SU-DHL-6 (cell line): ENCODE data around the gene UBE3C.

Source experiments
- H2AFZ ChIP-seq: fragments of 200-600 bp; sonication (generic); 2 replicates; pipeline ENCODE4 v1.6.1; 2014; ENCODE audit warnings: low read depth, mild to moderate bottlenecking, moderate library complexity, mixed read lengths, antibody characterized with exemption, low read length; ENCODE audit not compliant: severe bottlenecking
- H3F3A ChIP-seq: fragments of 200-600 bp; shearing (Covaris generic); 2 replicates; pipeline ENCODE4 v1.6.0; 2016; ENCODE audit warnings: antibody characterized with exemption, mild to moderate bottlenecking; ENCODE audit not compliant: insufficient read depth
- H3K27ac ChIP-seq: fragments of 200-600 bp; sonication (generic); 2 replicates; pipeline ENCODE4 v1.5.1; 2016; ENCODE audit warnings: low read depth, mild to moderate bottlenecking, low read length, moderate library complexity, mixed read lengths
- H3K27me3 ChIP-seq: fragments of 200-600 bp; sonication (generic), shearing (Covaris generic); 2 replicates; pipeline ENCODE4 v1.6.0; 2014; ENCODE audit warnings: mild to moderate bottlenecking, low read length
- H3K36me3 ChIP-seq: fragments of 200-600 bp; sonication (generic); 2 replicates; pipeline ENCODE4 v1.6.1; 2014; ENCODE audit warnings: mild to moderate bottlenecking, low read length, mixed read lengths
- H3K4me2 ChIP-seq: fragments of 300-600, 200-600 bp; shearing (Covaris generic), sonication (generic); 2 replicates; pipeline ENCODE4 v1.6.0; 2014; ENCODE audit warnings: low read length, low read depth, mild to moderate bottlenecking; ENCODE audit not compliant: poor library complexity, severe bottlenecking
- H3K4me3 ChIP-seq: fragments of 200-600 bp; sonication (generic); 2 replicates; pipeline ENCODE4 v1.5.1; 2014; ENCODE audit warnings: antibody characterized with exemption, low read length, mild to moderate bottlenecking, mixed read lengths; ENCODE audit not compliant: insufficient read depth, poor library complexity, severe bottlenecking
- H3K79me2 ChIP-seq: fragments of 200-600 bp; sonication (generic); 2 replicates; pipeline ENCODE4 v1.6.1; 2014; ENCODE audit warnings: mild to moderate bottlenecking, low read length, moderate library complexity; ENCODE audit not compliant: insufficient read depth
- H3K9ac ChIP-seq: fragments of 200-600 bp; sonication (generic); 2 replicates; pipeline ENCODE4 v1.7.0; 2014; ENCODE audit warnings: mild to moderate bottlenecking, low read length
- H3K9me2 ChIP-seq: fragments of 200-600 bp; sonication (generic); replicated peaks from 2 replicates; pipeline ENCODE4 v1.6.1; 2014; ENCODE audit warnings: low read length; ENCODE audit not compliant: insufficient read depth
- H3K9me3 ChIP-seq: fragments of 200-600 bp; sonication (generic); 2 replicates; pipeline ENCODE4 v1.6.1; 2014; ENCODE audit warnings: low read length, mixed read lengths; ENCODE audit not compliant: insufficient read depth
- H4K20me1 ChIP-seq: fragments of 200-600 bp; sonication (generic); 2 replicates; pipeline ENCODE4 v1.6.1; 2014; ENCODE audit warnings: low read depth, mild to moderate bottlenecking, antibody characterized with exemption, low read length, moderate library complexity, mixed read lengths
- EZH2phosphoT487 ChIP-seq: fragments of 200-600 bp; sonication (generic), shearing (Covaris generic); conservative IDR thresholded peaks from 2 replicates; pipeline ENCODE4 v1.6.1; 2018; ENCODE audit warnings: mild to moderate bottlenecking, antibody characterized with exemption, low read length, moderate library complexity, mixed read lengths
- TF ChIP-seq, protein P1 (sequence below): fragments of 200-600 bp; sonication (generic); IDR thresholded peaks from one replicate; pipeline ENCODE4 v1.5.1; 2017; ENCODE audit warnings: antibody characterized with exemption, mild to moderate bottlenecking, low read length, moderate library complexity; ENCODE audit not compliant: insufficient read depth, poor library complexity, severe bottlenecking

UBE3C gene

DNA sequence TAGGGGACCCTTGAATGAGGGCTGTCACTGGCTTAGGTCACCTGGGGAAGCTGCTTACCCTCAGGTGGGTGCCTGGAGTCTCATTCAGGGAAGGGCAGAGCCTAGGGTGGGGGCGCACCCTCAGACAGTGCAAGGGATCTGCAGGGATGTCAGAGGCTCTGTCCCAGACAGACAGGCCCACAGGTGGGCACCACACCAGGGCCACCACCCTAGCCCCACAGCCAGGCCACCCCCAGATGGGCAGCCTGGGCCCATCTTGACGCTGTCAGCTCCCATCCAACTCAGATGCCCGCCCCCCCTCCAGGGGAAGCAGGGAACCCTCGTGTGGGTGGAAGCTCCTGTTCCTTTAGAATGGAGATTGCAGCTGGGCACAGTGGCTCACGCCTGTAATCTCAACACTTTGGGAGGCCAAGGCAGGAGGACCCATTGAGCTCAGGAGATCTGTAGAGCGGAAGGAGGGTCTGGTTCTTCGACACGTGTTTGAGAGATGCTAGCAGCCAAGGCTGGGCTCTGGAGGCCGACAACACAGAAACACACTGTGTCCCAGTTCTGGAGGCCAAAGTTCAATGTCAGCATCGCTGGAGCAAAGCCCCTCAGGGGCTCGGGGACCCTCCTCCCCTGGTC lies 139.6 kb downstream of the UBE3C start:
- Histone ChIP-seq H3K9me2 (no peaks in the 10 kb centered on the region), H3K36me3 (no peaks in the 10 kb centered on the region)

DNA sequence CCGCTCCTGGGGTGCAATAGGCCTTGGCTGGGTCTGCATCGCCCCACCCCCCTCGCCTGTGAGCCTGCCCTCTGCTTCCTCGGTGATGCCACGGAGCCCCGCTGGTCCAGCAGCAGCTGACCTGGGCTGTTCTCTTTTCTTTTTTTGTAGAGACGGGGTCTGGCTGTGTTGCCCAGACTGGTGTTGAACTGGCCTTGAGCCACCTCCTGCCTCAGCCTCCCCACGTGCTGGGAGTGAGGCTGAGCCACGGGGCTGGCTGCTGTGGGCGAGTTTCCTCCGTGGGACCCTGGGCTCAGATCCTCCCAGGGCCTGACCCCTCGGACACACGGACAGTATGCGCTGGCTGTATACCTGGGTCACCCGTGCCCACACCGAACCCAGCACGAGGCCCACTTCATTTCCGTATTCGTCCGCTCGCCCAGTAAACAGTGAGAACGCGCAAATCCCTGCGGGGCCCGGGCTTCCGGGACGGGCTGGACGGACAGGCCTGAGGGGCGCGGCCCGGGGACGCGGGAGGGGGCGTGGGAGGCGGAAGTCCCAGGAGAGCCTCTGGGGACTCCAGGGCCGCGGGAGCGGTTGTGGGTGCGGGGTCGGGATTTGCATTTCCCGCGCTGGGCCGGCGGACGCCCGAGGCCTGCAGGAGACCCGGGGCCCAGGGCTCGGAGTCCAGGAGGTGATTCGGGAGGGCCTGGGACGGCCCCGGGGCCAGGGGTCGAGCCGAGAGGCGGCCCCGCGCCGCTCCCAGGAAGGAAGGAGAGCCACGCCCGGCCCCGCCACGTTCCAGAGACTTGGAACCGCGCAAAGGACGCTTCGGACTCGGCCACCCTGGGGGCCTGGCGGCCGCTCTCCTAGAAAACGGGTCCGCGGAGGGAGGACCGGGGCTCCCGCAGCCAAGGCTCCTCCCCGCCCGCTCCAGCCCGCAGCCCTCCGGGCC lies 140.3 kb downstream of the UBE3C start:
- no peak overlapping the region for H3K4me3 ChIP-seq
- no peaks in the 10 kb centered on the region for H3K9me2 ChIP-seq
- no peaks in the 10 kb centered on the region for H3F3A ChIP-seq
- no peak for TF ChIP-seq EZH2phosphoT487
- TF ChIP-seq, protein P1, sequence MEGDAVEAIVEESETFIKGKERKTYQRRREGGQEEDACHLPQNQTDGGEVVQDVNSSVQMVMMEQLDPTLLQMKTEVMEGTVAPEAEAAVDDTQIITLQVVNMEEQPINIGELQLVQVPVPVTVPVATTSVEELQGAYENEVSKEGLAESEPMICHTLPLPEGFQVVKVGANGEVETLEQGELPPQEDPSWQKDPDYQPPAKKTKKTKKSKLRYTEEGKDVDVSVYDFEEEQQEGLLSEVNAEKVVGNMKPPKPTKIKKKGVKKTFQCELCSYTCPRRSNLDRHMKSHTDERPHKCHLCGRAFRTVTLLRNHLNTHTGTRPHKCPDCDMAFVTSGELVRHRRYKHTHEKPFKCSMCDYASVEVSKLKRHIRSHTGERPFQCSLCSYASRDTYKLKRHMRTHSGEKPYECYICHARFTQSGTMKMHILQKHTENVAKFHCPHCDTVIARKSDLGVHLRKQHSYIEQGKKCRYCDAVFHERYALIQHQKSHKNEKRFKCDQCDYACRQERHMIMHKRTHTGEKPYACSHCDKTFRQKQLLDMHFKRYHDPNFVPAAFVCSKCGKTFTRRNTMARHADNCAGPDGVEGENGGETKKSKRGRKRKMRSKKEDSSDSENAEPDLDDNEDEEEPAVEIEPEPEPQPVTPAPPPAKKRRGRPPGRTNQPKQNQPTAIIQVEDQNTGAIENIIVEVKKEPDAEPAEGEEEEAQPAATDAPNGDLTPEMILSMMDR, result no peak
- no peak overlapping the region for H2AFZ ChIP-seq
- H4K20me1 ChIP-seq, result no peaks in the 10 kb centered on the region
- H3K4me2 ChIP-seq, result no peak overlapping the region
- no peak overlapping the region for H3K9ac ChIP-seq
- no peaks in the 10 kb centered on the region for H3K27me3 ChIP-seq
- H3K9me3 ChIP-seq, result no peaks in the 10 kb centered on the region
- no peaks in the 10 kb centered on the region for H3K79me2 ChIP-seq
- no peaks in the 10 kb centered on the region for H3K36me3 ChIP-seq
- no peak overlapping the region for H3K27ac ChIP-seq

More for the DNA sequence above, 139.6 kb downstream of the UBE3C start:
- H3K9ac ChIP-seq, result no peak overlapping the region
- H3F3A ChIP-seq, result no peaks in the 10 kb centered on the region
- no peak overlapping the region for H3K4me2 ChIP-seq
- no peak overlapping the region for H3K4me3 ChIP-seq
- no peaks in the 10 kb centered on the region for H3K9me3 ChIP-seq
- TF ChIP-seq EZH2phosphoT487, result no peak
- TF ChIP-seq, protein P1, result no peak
- H2AFZ ChIP-seq, result no peak overlapping the region
- no peaks in the 10 kb centered on the region for H3K27me3 ChIP-seq
- no peaks in the 10 kb centered on the region for H3K79me2 ChIP-seq
- H3K27ac ChIP-seq, result no peak overlapping the region
- H4K20me1 ChIP-seq, result no peaks in the 10 kb centered on the region

DNA sequence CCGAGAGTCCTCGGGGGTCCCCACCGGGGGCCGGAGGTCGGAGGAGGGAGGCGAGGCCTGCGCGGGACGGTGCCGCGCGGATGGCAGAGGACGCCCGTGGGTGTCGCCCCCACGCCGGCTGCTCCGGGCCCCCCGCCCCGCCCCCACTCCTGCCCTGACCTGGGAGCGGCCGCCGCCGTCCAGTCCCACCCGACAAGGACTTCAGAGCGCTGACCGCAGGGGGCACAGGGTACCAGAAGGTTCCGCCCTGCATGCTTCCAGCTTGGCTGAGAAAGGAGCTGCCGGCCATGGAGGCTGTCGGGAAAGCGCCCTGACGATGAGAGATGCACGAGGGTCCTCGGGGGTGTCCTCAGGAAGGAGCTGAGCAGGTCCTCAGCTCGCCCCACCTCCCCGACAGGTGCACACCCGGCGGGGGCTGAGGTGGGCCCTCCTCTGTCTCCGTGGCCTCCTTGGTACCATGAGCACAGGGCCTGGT lies 141.1 kb downstream of the UBE3C start:
- Histone ChIP-seq H2AFZ (no peak overlapping the region), H3K9ac (no peak overlapping the region), H3K36me3 (no peaks in the 10 kb centered on the region), H3K4me3 (no peak overlapping the region), H3K9me3 (no peaks in the 10 kb centered on the region), H4K20me1 (no peaks in the 10 kb centered on the region), H3F3A (no peaks in the 10 kb centered on the region), H3K27me3 (no peaks in the 10 kb centered on the region), H3K27ac (no peak overlapping the region), H3K9me2 (no peaks in the 10 kb centered on the region), H3K4me2 (no peak overlapping the region), H3K79me2 (no peaks in the 10 kb centered on the region)
- TF ChIP-seq, protein P1, result no peak
